Astrocyte (in vitro differentiated cells and primary cell): Measurements from ENCODE around the gene RIOK2.

Source experiments
- EZH2 ChIP-seq: IDR thresholded peaks from 2 replicates; pipeline ENCODE4 v1.6.1; 2012; ENCODE audit warnings: mild to moderate bottlenecking, low read length, inconsistent platforms; ENCODE audit not compliant: insufficient read depth
- TF ChIP-seq, protein P1 (sequence below): IDR thresholded peaks from 2 replicates; pipeline ENCODE4 v1.5.1; 2011; ENCODE audit warnings: low read depth, mild to moderate bottlenecking, inconsistent platforms, low read length, moderate library complexity; ENCODE audit not compliant: insufficient read depth

DNA sequence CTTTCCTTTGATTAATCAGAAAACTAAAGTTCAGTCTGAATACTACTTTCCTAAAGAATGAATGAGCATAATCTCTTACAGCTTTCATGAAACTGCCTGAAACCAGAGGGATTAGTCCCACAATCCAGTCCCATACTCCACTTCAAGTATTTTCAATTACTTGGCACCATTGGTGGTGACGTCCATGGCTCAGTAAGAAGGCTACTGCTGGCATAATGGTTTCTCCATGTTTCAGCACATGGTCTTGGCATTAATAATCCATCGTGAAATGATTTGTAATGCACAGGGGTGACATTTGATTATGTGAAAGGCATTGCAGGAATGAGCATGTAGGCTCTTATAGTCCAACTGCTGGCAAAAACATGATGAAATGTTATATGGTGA lies 64.0 kb downstream of the RIOK2 start:
- no peak for TF ChIP-seq EZH2
- TF ChIP-seq, protein P1, sequence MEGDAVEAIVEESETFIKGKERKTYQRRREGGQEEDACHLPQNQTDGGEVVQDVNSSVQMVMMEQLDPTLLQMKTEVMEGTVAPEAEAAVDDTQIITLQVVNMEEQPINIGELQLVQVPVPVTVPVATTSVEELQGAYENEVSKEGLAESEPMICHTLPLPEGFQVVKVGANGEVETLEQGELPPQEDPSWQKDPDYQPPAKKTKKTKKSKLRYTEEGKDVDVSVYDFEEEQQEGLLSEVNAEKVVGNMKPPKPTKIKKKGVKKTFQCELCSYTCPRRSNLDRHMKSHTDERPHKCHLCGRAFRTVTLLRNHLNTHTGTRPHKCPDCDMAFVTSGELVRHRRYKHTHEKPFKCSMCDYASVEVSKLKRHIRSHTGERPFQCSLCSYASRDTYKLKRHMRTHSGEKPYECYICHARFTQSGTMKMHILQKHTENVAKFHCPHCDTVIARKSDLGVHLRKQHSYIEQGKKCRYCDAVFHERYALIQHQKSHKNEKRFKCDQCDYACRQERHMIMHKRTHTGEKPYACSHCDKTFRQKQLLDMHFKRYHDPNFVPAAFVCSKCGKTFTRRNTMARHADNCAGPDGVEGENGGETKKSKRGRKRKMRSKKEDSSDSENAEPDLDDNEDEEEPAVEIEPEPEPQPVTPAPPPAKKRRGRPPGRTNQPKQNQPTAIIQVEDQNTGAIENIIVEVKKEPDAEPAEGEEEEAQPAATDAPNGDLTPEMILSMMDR = no peak
